ENCODE measurements around the gene BEST4. TPM values are rescaled to one million over a fixed set of nuclear protein-coding genes. Genes with fewer than 3 reads are reported as not detected.

The BEST4 gene
- total RNA-seq, 4 donors from 2014 or later, result 0.21 to 1.0 TPM; not detected in 2

GRCh38 chr1:44803312-44804095 is 15.5 kb upstream of the BEST4 start:
- TF ChIP-seq, protein P1, sequence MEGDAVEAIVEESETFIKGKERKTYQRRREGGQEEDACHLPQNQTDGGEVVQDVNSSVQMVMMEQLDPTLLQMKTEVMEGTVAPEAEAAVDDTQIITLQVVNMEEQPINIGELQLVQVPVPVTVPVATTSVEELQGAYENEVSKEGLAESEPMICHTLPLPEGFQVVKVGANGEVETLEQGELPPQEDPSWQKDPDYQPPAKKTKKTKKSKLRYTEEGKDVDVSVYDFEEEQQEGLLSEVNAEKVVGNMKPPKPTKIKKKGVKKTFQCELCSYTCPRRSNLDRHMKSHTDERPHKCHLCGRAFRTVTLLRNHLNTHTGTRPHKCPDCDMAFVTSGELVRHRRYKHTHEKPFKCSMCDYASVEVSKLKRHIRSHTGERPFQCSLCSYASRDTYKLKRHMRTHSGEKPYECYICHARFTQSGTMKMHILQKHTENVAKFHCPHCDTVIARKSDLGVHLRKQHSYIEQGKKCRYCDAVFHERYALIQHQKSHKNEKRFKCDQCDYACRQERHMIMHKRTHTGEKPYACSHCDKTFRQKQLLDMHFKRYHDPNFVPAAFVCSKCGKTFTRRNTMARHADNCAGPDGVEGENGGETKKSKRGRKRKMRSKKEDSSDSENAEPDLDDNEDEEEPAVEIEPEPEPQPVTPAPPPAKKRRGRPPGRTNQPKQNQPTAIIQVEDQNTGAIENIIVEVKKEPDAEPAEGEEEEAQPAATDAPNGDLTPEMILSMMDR (IDR thresholded peaks at IDR 0.05), result no peak
- no peak for TF ChIP-seq POLR2A (IDR thresholded peaks at IDR 0.05)
- no peaks in the 10 kb centered on the region for H3K9me3 ChIP-seq
- DNase-seq, result peak in 1 of 2 donors; percentile 15
- H3K27ac ChIP-seq, result peak overlapping the region; percentile 88 to 97
- intact Hi-C loops (cut with DNase I; ENCODE audit: low total_unique reads), result no loop called here
- H3K36me3 ChIP-seq, result no peaks in the 10 kb centered on the region
- no peaks in the 10 kb centered on the region for H3K27me3 ChIP-seq
- H3K4me3 ChIP-seq, result no peak overlapping the region
- H3K4me1 ChIP-seq, result peaks cover 13 to 31% of the 10 kb centered on the region in 2 donors

- DNase-seq, result no peak
- no peaks in the 10 kb centered on the region for H3K36me3 ChIP-seq
- peaks cover 11 to 26% of the 10 kb centered on the region in 2 donors for H3K4me1 ChIP-seq
- no peak overlapping the region for H3K4me3 ChIP-seq
- peak overlapping the region; percentile 88 to 97 for H3K27ac ChIP-seq
- no peaks in the 10 kb centered on the region for H3K27me3 ChIP-seq
- intact Hi-C loops (cut with DNase I; ENCODE audit: low total_unique reads), result no loop called here
- TF ChIP-seq, protein P1 (IDR thresholded peaks at IDR 0.05), result no peak
- no peak for TF ChIP-seq POLR2A (IDR thresholded peaks at IDR 0.05)
- H3K9me3 ChIP-seq, result no peaks in the 10 kb centered on the region
Observed at GRCh38 chr1:44803062-44803311, 15.0 kb upstream of the BEST4 start.

DNA sequence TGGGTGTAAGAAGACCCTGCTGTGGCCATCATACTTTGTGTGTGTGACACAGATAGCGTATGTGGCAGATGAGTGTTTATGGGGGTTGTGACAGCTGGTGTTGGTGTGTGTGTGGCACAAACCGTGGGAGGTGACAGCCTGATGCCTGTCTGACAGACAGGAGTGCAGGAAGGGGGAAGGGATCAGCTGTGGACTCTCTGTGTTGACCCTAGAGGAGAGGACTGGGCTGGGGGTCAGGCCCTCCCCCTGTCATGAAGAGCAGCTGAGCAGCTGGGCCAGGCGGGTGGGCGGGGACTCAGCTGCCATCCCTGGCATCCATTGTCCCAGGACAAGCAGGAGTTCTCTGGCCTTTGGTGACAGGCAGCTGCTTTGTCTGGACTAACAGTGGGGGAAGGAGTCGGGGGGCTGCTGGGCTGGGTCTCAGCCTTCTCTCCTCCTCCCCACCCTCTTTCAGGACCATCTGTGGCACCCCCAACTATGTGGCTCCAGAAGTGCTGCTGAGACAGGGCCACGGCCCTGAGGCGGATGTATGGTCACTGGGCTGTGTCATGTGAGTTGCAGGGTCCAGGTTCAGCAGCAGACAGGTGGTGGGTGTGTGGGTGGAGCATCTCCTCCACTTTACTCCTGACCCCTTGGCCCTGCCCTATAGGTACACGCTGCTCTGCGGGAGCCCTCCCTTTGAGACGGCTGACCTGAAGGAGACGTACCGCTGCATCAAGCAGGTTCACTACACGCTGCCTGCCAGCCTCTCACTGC is 14.5 kb upstream of the BEST4 start:
- H3K36me3 ChIP-seq, result no peaks in the 10 kb centered on the region
- H3K27me3 ChIP-seq, result no peaks in the 10 kb centered on the region
- peaks cover 8 to 24% of the 10 kb centered on the region in 2 donors for H3K4me1 ChIP-seq
- no peak for TF ChIP-seq POLR2A (IDR thresholded peaks at IDR 0.05)
- TF ChIP-seq, protein P1 (IDR thresholded peaks at IDR 0.05), result no peak
- H3K9me3 ChIP-seq, result no peaks in the 10 kb centered on the region
- peak in 1 of 2 donors; percentile 20 for DNase-seq
- H3K27ac ChIP-seq, result peak overlapping the region; percentile 88 to 97
- intact Hi-C loops (cut with DNase I; ENCODE audit: low total_unique reads), result no loop called here
- peak overlapping the region in 1 of 2 donors; percentile 91 for H3K4me3 ChIP-seq

- Histone ChIP-seq H3K4me1 (peaks cover 5 to 19% of the 10 kb centered on the region in 2 donors), H3K27me3 (no peaks in the 10 kb centered on the region), H3K9me3 (no peaks in the 10 kb centered on the region), H3K27ac (peak overlapping the region; percentile 88 to 97), H3K4me3 (peak overlapping the region; percentile 62 to 91), H3K36me3 (no peaks in the 10 kb centered on the region)
- intact Hi-C loops (cut with DNase I; ENCODE audit: low total_unique reads), result no loop called here
- DNase-seq, result peak in 1 of 2 donors; percentile 36
- TF ChIP-seq POLR2A (IDR thresholded peaks at IDR 0.05), result no peak
- TF ChIP-seq, protein P1 (IDR thresholded peaks at IDR 0.05), result no peak
Observed at GRCh38 chr1:44801491-44802305, 13.7 kb upstream of the BEST4 start.
